Prostate gland (tissue), 2 donors: ENCODE measurements around the gene ANKMY1.

ENCODE experiments used
- POLR2A ChIP-seq: fragments of 450-650 bp; IDR thresholded peaks from one replicate; pipeline ENCODE4 v1.6.1; 2016; ENCODE audit warnings: antibody characterized with exemption, mild to moderate bottlenecking
- TF ChIP-seq, protein P1 (sequence below), 4 experiments: fragments of 200-600 bp in 2 of 4; fragments of 450-650 bp in 2 of 4; sonication (generic) in 2 of 4; IDR thresholded peaks; 1 replicate in 3 of 4; 2 replicates in 1 of 4; pipeline ENCODE4 v1.5.1; 2016 to 2019; ENCODE audit warnings: antibody characterized with exemption in 4 of 4, mild to moderate bottlenecking in 2 of 4, moderate library complexity in 2 of 4

- no peak for TF ChIP-seq POLR2A
- TF ChIP-seq, protein P1, sequence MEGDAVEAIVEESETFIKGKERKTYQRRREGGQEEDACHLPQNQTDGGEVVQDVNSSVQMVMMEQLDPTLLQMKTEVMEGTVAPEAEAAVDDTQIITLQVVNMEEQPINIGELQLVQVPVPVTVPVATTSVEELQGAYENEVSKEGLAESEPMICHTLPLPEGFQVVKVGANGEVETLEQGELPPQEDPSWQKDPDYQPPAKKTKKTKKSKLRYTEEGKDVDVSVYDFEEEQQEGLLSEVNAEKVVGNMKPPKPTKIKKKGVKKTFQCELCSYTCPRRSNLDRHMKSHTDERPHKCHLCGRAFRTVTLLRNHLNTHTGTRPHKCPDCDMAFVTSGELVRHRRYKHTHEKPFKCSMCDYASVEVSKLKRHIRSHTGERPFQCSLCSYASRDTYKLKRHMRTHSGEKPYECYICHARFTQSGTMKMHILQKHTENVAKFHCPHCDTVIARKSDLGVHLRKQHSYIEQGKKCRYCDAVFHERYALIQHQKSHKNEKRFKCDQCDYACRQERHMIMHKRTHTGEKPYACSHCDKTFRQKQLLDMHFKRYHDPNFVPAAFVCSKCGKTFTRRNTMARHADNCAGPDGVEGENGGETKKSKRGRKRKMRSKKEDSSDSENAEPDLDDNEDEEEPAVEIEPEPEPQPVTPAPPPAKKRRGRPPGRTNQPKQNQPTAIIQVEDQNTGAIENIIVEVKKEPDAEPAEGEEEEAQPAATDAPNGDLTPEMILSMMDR (IDR thresholded peaks at IDR 0.05): no peak
Measured at GRCh38 chr2:240472078-240472790, 85.6 kb downstream of the ANKMY1 start.
